ENCODE data around the gene GOLGA7B. TPM values are rescaled to one million over a fixed set of nuclear protein-coding genes. Genes with fewer than 3 reads are reported as not detected.
A peak's percentile ranks its signal among the peaks of the same experiment; 100 is the strongest.

Gene GOLGA7B
- total and polyA plus RNA-seq, 9 of the 15 experiments (the other 6 are each of a cell fraction or from before 2014, with no cell fraction given) = 0.03 to 0.07 (median 0.04) TPM; not detected in 3

DNA sequence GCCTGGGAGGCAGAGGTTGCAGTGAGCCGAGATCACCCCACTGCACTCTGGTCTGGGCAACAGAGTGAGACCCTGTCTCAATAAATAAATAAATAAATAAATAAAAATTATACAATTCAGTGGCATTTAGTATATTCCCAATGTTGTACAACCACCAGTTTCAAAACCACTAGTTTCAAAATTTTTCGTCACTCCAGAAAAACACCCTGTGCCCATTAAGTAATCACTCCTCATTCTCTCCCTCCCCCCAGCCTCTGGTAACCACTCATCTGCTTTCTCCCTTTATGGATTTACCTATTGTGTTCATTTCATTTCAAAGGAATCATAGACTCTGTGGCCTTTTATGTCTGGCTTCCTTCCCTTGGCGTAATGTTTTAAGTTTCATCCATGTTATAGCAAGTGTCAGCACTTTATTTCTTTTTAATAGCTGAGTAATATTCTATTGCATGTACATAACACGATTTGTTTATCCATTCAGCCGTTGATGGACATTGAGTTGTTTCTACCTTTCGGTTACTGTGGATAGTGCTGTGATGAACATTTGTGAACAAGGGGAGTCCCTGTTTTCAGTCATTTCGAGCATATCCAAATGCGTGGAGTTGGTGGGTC, 29.4 kb upstream of the GOLGA7B start:
- TF ChIP-seq STAT5A (IDR thresholded peaks at IDR 0.05; ENCODE audit: borderline replicate concordance, low read length) = no peak
- TF ChIP-seq ZNF316 (IDR thresholded peaks at IDR 0.05) = 0 out of 2 replicates have a peak, but pooled peaks have one; percentile 7
- Histone ChIP-seq H3K4me3 (no peak overlapping the region), H3K9me3 (replicated peaks; ENCODE audit: control insufficient read depth, insufficient read depth, low read depth, low read length) (no peaks in the 10 kb centered on the region), H3K27me3 (ENCODE audit: control insufficient read depth in 2 of 2, insufficient read depth in 2 of 2, low read length in 2 of 2) (peaks cover 0 to 19% of the 10 kb centered on the region in 2 experiments; a peak in 2 of 5 replicates), H3K79me2 (ENCODE audit: control insufficient read depth, insufficient read depth, low read length) (no peaks in the 10 kb centered on the region), H3K9me1 (ENCODE audit: control insufficient read depth, insufficient read depth, low read length) (no peaks in the 10 kb centered on the region), H3K4me2 (ENCODE audit: insufficient read depth, low read length) (no peak overlapping the region), H3K4me1 (replicated peaks in 1 of 2; ENCODE audit: control insufficient read depth in 2 of 2, insufficient read depth in 2 of 2, low read length in 2 of 2) (peaks cover 0 to 6% of the 10 kb centered on the region in 2 experiments; a peak in 2 of 5 replicates), H2AFZ (ENCODE audit: low read depth, low read length) (no peak overlapping the region), H3K36me3 (ENCODE audit: control insufficient read depth, insufficient read depth, low read length) (no peaks in the 10 kb centered on the region), H4K20me1 (replicated peaks; ENCODE audit: control insufficient read depth, insufficient read depth, low read length) (no peaks in the 10 kb centered on the region), H3K27ac (ENCODE audit: extremely low read depth, low read depth, low read length) (no peak overlapping the region), H3K9ac (ENCODE audit: insufficient read depth in 1 of 2, low read depth in 2 of 2, low read length in 2 of 2) (no peak overlapping the region)
- POLR2A ChIA-PET = no interaction called here
- FAIRE-seq (no peak), ATAC-seq (no peak), DNase-seq (ENCODE audit: extremely low read depth in 1 of 4, low spot score in 3 of 4) (no peak)
- CTCF ChIA-PET (ENCODE audit: low intra/inter-chr PET ratio) = no interaction called here
- intact Hi-C loops (cut with micrococcal nuclease) = no loop called here
- 10% methylated on average over 8 of the region's 8 CpGs for WGBS (ENCODE audit: insufficient coverage, low coverage, missing lambda C conversion rate)
- in situ Hi-C loops (cut with MboI) = no loop called here
- no TSS peak for BruUV-seq (replicated peaks)

DNA sequence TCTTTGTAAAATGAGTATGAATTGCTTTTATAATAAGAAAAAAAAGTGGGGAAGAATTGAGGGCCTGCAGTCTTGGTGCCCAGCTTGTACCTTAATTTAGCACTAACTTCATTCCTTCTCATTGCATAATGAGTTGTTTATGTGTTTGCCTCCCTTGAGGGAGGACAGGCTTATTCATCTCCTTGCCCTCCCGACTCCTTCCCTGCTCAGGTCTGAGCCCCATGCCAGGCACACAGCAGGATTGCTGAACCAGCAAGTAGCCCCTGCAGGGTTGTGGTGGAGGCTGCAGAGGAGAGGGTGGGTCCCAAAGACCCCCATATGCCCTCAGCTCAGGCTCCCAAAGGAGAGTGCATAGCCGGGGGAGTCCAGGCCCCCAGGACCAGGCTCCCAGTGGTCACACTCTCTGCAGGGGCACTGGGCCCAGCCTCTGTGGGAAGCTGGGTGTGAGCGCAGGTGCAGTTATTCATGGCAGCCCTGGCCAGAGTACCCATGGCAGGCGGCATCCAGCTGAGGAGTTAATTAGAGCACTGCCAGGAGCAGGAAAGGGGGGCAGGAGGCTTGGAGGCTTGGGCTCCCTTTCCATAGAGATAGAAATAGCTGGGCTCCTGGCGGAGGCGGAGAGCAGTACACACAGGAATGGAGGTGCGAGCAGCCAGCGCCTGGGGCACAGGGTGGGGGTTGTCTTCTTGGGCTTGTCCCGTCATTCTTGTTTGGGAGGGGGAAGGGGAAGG, 28.2 kb upstream of the GOLGA7B start:
- H3K9me1 ChIP-seq (ENCODE audit: control insufficient read depth, insufficient read depth, low read length) = no peaks in the 10 kb centered on the region
- ATAC-seq = no peak
- 38% methylated on average over 3 of the region's 9 CpGs for WGBS (ENCODE audit: insufficient coverage, low coverage, missing lambda C conversion rate)
- in situ Hi-C loops (cut with MboI) (no loop called here), intact Hi-C loops (cut with micrococcal nuclease) (no loop called here)
- H3K36me3 ChIP-seq (ENCODE audit: control insufficient read depth, insufficient read depth, low read length) = no peaks in the 10 kb centered on the region
- H3K79me2 ChIP-seq (ENCODE audit: control insufficient read depth, insufficient read depth, low read length) = no peaks in the 10 kb centered on the region
- H3K4me2 ChIP-seq (ENCODE audit: insufficient read depth, low read length) = no peak overlapping the region
- no peak overlapping the region for H3K9ac ChIP-seq (ENCODE audit: insufficient read depth in 1 of 2, low read depth in 2 of 2, low read length in 2 of 2)
- no peak for DNase-seq (ENCODE audit: extremely low read depth in 1 of 4, low spot score in 3 of 4)
- FAIRE-seq = no peak
- ChIA-PET POLR2A (no interaction called here), CTCF (ENCODE audit: low intra/inter-chr PET ratio) (no interaction called here)
- no peaks in the 10 kb centered on the region for H3K9me3 ChIP-seq (replicated peaks; ENCODE audit: control insufficient read depth, insufficient read depth, low read depth, low read length)
- H3K4me3 ChIP-seq = no peak overlapping the region
- peaks cover 0 to 19% of the 10 kb centered on the region in 2 experiments; a peak in 2 of 5 replicates for H3K27me3 ChIP-seq (ENCODE audit: control insufficient read depth in 2 of 2, insufficient read depth in 2 of 2, low read length in 2 of 2)
- H2AFZ ChIP-seq (ENCODE audit: low read depth, low read length) = no peak overlapping the region
- no peak overlapping the region for H3K27ac ChIP-seq (ENCODE audit: extremely low read depth, low read depth, low read length)
- no TSS peak for BruUV-seq (replicated peaks)
- no peaks in the 10 kb centered on the region for H4K20me1 ChIP-seq (replicated peaks; ENCODE audit: control insufficient read depth, insufficient read depth, low read length)
- peaks cover 0 to 6% of the 10 kb centered on the region in 2 experiments; a peak in 2 of 5 replicates for H3K4me1 ChIP-seq (replicated peaks in 1 of 2; ENCODE audit: control insufficient read depth in 2 of 2, insufficient read depth in 2 of 2, low read length in 2 of 2)
- TF ChIP-seq ZNF436 (CRISPR knock-in tag; IDR thresholded peaks at IDR 0.05) (no peak), PHF8 (IDR thresholded peaks at IDR 0.05; ENCODE audit: borderline replicate concordance, low read length) (no peak), TCFL5 (CRISPR knock-in tag; conservative IDR thresholded peaks at IDR 0.05) (no peak), HDAC1 (IDR thresholded peaks at IDR 0.05) (no peak), NRF1 (conservative IDR thresholded peaks at IDR 0.05 in 1 of 2, IDR thresholded peaks at IDR 0.05 in 1 of 2) (no peak)
- TF ChIP-seq, protein P1, sequence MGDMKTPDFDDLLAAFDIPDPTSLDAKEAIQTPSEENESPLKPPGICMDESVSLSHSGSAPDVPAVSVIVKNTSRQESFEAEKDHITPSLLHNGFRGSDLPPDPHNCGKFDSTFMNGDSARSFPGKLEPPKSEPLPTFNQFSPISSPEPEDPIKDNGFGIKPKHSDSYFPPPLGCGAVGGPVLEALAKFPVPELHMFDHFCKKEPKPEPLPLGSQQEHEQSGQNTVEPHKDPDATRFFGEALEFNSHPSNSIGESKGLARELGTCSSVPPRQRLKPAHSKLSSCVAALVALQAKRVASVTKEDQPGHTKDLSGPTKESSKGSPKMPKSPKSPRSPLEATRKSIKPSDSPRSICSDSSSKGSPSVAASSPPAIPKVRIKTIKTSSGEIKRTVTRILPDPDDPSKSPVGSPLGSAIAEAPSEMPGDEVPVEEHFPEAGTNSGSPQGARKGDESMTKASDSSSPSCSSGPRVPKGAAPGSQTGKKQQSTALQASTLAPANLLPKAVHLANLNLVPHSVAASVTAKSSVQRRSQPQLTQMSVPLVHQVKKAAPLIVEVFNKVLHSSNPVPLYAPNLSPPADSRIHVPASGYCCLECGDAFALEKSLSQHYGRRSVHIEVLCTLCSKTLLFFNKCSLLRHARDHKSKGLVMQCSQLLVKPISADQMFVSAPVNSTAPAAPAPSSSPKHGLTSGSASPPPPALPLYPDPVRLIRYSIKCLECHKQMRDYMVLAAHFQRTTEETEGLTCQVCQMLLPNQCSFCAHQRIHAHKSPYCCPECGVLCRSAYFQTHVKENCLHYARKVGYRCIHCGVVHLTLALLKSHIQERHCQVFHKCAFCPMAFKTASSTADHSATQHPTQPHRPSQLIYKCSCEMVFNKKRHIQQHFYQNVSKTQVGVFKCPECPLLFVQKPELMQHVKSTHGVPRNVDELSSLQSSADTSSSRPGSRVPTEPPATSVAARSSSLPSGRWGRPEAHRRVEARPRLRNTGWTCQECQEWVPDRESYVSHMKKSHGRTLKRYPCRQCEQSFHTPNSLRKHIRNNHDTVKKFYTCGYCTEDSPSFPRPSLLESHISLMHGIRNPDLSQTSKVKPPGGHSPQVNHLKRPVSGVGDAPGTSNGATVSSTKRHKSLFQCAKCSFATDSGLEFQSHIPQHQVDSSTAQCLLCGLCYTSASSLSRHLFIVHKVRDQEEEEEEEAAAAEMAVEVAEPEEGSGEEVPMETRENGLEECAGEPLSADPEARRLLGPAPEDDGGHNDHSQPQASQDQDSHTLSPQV (IDR thresholded peaks at IDR 0.05) = no peak
- TF ChIP-seq, protein P2, sequence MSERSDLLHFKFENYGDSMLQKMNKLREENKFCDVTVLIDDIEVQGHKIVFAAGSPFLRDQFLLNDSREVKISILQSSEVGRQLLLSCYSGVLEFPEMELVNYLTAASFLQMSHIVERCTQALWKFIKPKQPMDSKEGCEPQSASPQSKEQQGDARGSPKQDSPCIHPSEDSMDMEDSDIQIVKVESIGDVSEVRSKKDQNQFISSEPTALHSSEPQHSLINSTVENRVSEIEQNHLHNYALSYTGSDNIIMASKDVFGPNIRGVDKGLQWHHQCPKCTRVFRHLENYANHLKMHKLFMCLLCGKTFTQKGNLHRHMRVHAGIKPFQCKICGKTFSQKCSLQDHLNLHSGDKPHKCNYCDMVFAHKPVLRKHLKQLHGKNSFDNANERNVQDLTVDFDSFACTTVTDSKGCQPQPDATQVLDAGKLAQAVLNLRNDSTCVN (CRISPR knock-in tag; IDR thresholded peaks at IDR 0.05) = no peak

Measured in K562 (cell line).